HepG2 (cell line): Measurements from ENCODE around the gene ATP13A3. TPM values are rescaled to one million over a fixed set of nuclear protein-coding genes. Genes with fewer than 3 reads are reported as not detected.

Source experiments
- HNRNPH1 ChIP-seq: fragments of 200-400 bp; formaldehyde crosslinking; optimal IDR thresholded peaks from 2 replicates; pipeline ENCODE3; 2017; ENCODE audit warnings: mild to moderate bottlenecking, low read depth, low read length
- KDM4B ChIP-seq: sonication (generic); formaldehyde crosslinking; IDR thresholded peaks from 2 replicates; pipeline ENCODE4 v1.4.0; 2020; ENCODE audit warnings: missing genetic modification reagents
- NFE2L2 ChIP-seq: fragments of 150-350 bp; IDR thresholded peaks from 2 replicates; pipeline ENCODE4 v1.6.1; 2014; ENCODE audit warnings: low read length
- RORA ChIP-seq: sonication (generic); formaldehyde crosslinking; IDR thresholded peaks from 2 replicates; pipeline ENCODE4 v1.5.0; 2020; ENCODE audit warnings: mild to moderate bottlenecking, missing genetic modification reagents, moderate library complexity
- SOX6 ChIP-seq, 2 experiments: fragments of 450-650 bp in 1 of 2; sonication (generic) in 1 of 2; formaldehyde crosslinking in 1 of 2; IDR thresholded peaks; 2 replicates each; pipeline versions ENCODE4 v1.4.0 to v1.6.1; 2017 to 2020; ENCODE audit warnings: antibody characterized with exemption in 1 of 2, mild to moderate bottlenecking in 1 of 2, missing genetic modification reagents in 1 of 2
- SRY ChIP-seq: sonication (generic); formaldehyde crosslinking; IDR thresholded peaks from 2 replicates; pipeline ENCODE4 v1.8.0; 2022; ENCODE audit warnings: mild to moderate bottlenecking, missing genetic modification reagents
- ZNF629 ChIP-seq: sonication (generic); formaldehyde crosslinking; conservative IDR thresholded peaks from 2 replicates; pipeline ENCODE4 v1.5.0; 2020; ENCODE audit warnings: missing genetic modification reagents
- ZSCAN25 ChIP-seq: sonication (generic); formaldehyde crosslinking; IDR thresholded peaks from 2 replicates; pipeline ENCODE4 v1.8.0; 2022; ENCODE audit warnings: mild to moderate bottlenecking, missing genetic modification reagents
- polyA plus RNA-seq, 8 experiments: library from polyadenylated mRNA; depleted of rRNA in 3 of 8; stranded (reverse) in 7 of 8; unstranded in 1 of 8; fragments of >200 nt; fragmentation: Illumina TruSeq in 4 of 8; extraction: Trizol in 4 of 8; gene quantifications; 2 replicates each; pipeline versions ENCODE4 v1.2.1 to v1.2.3, GENCODE V29; 2011 to 2016; ENCODE audit warnings: low read depth in 4 of 8, missing spikeins in 1 of 8, mixed read lengths in 1 of 8; ENCODE audit not compliant: insufficient read depth in 1 of 8
- total RNA-seq, 5 experiments: library from RNA; depleted of rRNA; stranded (reverse); fragments of >200 nt; fragmentation: Illumina TruSeq; extraction: Trizol; gene quantifications; 2 replicates each; pipeline ENCODE4 v1.2.3, GENCODE V29; 2016; ENCODE audit warnings: low read depth in 1 of 5
- TF ChIP-seq, protein P1 (sequence below): sonication (generic); formaldehyde crosslinking; IDR thresholded peaks from 2 replicates; pipeline ENCODE4 v1.4.0; 2020; ENCODE audit warnings: missing genetic modification reagents
- TF ChIP-seq, protein P2 (sequence below): sonication (generic); formaldehyde crosslinking; IDR thresholded peaks from 2 replicates; pipeline ENCODE4 v1.8.0; 2022; ENCODE audit warnings: mild to moderate bottlenecking, missing genetic modification reagents, moderate library complexity
- TF ChIP-seq, protein P3 (sequence below): sonication (generic); formaldehyde crosslinking; IDR thresholded peaks from 2 replicates; pipeline ENCODE4 v1.4.0; 2020; ENCODE audit warnings: missing genetic modification reagents

ATP13A3 gene
- total and polyA plus RNA-seq, 2 of the 13 experiments (the other 11 are each of a cell fraction or from before 2014, with no cell fraction given): 44.9 to 80.8 TPM

DNA sequence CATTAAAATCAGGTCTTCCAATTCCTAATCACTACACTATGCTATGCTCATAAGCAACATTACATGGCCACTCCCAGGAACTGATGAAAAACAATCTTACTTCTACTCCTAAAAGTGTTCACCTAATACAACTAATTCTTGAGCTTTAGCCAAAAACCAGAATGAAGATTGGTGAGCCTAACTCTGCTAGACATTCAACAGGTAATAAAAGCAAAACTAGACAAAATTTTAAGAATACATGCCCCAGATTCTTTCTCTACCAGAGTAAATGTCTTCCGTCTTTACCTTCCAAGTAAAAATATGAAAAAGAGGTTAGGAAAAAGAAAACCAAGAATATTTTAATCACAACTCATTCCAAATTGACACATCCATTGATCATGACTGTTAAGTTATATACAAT, 31.3 kb downstream of the ATP13A3 start (continued):
- TF ChIP-seq, protein P1, sequence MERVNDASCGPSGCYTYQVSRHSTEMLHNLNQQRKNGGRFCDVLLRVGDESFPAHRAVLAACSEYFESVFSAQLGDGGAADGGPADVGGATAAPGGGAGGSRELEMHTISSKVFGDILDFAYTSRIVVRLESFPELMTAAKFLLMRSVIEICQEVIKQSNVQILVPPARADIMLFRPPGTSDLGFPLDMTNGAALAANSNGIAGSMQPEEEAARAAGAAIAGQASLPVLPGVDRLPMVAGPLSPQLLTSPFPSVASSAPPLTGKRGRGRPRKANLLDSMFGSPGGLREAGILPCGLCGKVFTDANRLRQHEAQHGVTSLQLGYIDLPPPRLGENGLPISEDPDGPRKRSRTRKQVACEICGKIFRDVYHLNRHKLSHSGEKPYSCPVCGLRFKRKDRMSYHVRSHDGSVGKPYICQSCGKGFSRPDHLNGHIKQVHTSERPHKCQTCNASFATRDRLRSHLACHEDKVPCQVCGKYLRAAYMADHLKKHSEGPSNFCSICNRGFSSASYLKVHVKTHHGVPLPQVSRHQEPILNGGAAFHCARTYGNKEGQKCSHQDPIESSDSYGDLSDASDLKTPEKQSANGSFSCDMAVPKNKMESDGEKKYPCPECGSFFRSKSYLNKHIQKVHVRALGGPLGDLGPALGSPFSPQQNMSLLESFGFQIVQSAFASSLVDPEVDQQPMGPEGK (CRISPR knock-in tag): no peak
- TF ChIP-seq ZNF629 (CRISPR knock-in tag) (no peak), RORA (CRISPR knock-in tag) (no peak), SRY (CRISPR knock-in tag) (no peak), NFE2L2 (no peak), KDM4B (CRISPR knock-in tag) (no peak), ZSCAN25 (CRISPR knock-in tag) (no peak), HNRNPH1 (no peak), SOX6 (IDR thresholded peaks at IDR 0.05) (no peak), SOX6 (CRISPR knock-in tag; IDR thresholded peaks at IDR 0.05) (no peak)
- TF ChIP-seq, protein P2, sequence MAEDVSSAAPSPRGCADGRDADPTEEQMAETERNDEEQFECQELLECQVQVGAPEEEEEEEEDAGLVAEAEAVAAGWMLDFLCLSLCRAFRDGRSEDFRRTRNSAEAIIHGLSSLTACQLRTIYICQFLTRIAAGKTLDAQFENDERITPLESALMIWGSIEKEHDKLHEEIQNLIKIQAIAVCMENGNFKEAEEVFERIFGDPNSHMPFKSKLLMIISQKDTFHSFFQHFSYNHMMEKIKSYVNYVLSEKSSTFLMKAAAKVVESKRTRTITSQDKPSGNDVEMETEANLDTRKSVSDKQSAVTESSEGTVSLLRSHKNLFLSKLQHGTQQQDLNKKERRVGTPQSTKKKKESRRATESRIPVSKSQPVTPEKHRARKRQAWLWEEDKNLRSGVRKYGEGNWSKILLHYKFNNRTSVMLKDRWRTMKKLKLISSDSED: no peak
- TF ChIP-seq, protein P3, sequence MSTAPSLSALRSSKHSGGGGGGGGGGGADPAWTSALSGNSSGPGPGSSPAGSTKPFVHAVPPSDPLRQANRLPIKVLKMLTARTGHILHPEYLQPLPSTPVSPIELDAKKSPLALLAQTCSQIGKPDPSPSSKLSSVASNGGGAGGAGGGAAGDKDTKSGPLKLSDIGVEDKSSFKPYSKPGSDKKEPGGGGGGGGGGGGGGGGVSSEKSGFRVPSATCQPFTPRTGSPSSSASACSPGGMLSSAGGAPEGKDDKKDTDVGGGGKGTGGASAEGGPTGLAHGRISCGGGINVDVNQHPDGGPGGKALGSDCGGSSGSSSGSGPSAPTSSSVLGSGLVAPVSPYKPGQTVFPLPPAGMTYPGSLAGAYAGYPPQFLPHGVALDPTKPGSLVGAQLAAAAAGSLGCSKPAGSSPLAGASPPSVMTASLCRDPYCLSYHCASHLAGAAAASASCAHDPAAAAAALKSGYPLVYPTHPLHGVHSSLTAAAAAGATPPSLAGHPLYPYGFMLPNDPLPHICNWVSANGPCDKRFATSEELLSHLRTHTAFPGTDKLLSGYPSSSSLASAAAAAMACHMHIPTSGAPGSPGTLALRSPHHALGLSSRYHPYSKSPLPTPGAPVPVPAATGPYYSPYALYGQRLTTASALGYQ (CRISPR knock-in tag): no peak
